Stomach (tissue), 9 donors: ENCODE measurements around the gene ELOB. TPM values are rescaled to one million over a fixed set of nuclear protein-coding genes. Genes with fewer than 3 reads are reported as not detected.

Experiments
- DNase-seq, 2 donors: peaks; one replicate each; pipeline versions ENCODE4 v3.0.0 to v3.0.0-alpha.2; 2013 to 2019
- H3K27ac ChIP-seq, 5 donors: fragments of 200-600 bp in 4 of 5; sonication (generic) in 4 of 5; one replicate each; pipeline ENCODE4 v1.5.1; 2013 to 2019; ENCODE audit warnings: mild to moderate bottlenecking in 1 of 5, moderate library complexity in 1 of 5
- H3K27me3 ChIP-seq, 3 donors: fragments of 200-600 bp; sonication (generic); one replicate each; pipeline ENCODE4 v1.5.1; 2017 to 2019; ENCODE audit warnings: mixed run types in 1 of 3
- H3K36me3 ChIP-seq, 4 donors: fragments of 200-600 bp; sonication (generic); 1 replicate in 3 of 4; 2 replicates in 1 of 4; pipeline ENCODE4 v1.5.1; 2016 to 2019
- H3K4me1 ChIP-seq, 4 donors: fragments of 200-600 bp; sonication (generic); one replicate each; pipeline ENCODE4 v1.5.1; 2016 to 2019
- H3K4me3 ChIP-seq, 4 donors: fragments of 200-600 bp; sonication (generic) in 3 of 4; one replicate each; pipeline ENCODE4 v1.5.1; 2016 to 2019; ENCODE audit warnings: mild to moderate bottlenecking in 1 of 4
- H3K9me3 ChIP-seq, 4 donors: fragments of 200-600 bp; sonication (generic); one replicate each; pipeline ENCODE4 v1.5.1; 2016 to 2019
- CTCF ChIP-seq, 7 experiments: fragments of 450-650 bp in 4 of 7; fragments of 200-600 bp in 3 of 7; sonication (generic) in 3 of 7; IDR thresholded peaks; one replicate each; pipeline ENCODE4 v1.5.1; 2016 to 2019; ENCODE audit warnings: antibody characterized with exemption in 7 of 7, control low read depth in 2 of 7, mild to moderate bottlenecking in 1 of 7
- EP300 ChIP-seq: sonication (generic); formaldehyde crosslinking; IDR thresholded peaks from one replicate; pipeline ENCODE4 v1.6.1; 2017; ENCODE audit warnings: antibody characterized with exemption
- POLR2A ChIP-seq, 4 donors: fragments of 450-650 bp; IDR thresholded peaks; one replicate each; pipeline ENCODE4 v1.6.1; 2016; ENCODE audit warnings: antibody characterized with exemption in 4 of 4, control low read depth in 2 of 4, mild to moderate bottlenecking in 1 of 4, moderate library complexity in 1 of 4
- POLR2AphosphoS5 ChIP-seq, 3 donors: sonication (generic); formaldehyde crosslinking; IDR thresholded peaks; one replicate each; pipeline ENCODE4 v1.6.1; 2016; ENCODE audit warnings: antibody characterized with exemption in 3 of 3
- WGBS, 5 donors: extraction: QIAGEN DNeasy Blood & Tissue Kit in 3 of 5; methylation state at CpG; one replicate each; pipeline versions ENCODE4 v1.1.5 to v1.1.7; 2013 to 2018; 5-methylcytosine and 5-hydroxymethylcytosine counted together
- intact Hi-C: fragments of 100-400 bp; cut with DNase I; formaldehyde crosslinking; loops from one replicate; pipeline ENCODE4 v1.15.1; 2023; ENCODE audit warnings: low total_unique reads
- polyA plus RNA-seq, 3 donors: library from polyadenylated mRNA; stranded (reverse); fragments of 200-250 nt; gene quantifications; one replicate each; pipeline ENCODE4 v1.2.3, GENCODE V29; 2013
- total RNA-seq, 5 donors: library from RNA; depleted of rRNA; stranded (reverse); fragments of >200 nt; gene quantifications; one replicate each; pipeline versions ENCODE4 v1.1.0 to v1.2.3, GENCODE V29; 2014 to 2016
- donor health status: healthy with polysubstance abuse.
- donor health status: Bipolar disorder and iron deficiency.
- donor health status: healthy.

The ELOB gene
- total and polyA plus RNA-seq, 8 donors: 68.1 to 713 (median 231) TPM

GRCh38 chr16:2799859-2800226 is 22.8 kb upstream of the ELOB start:
- intact Hi-C loops: no loop called here
- Histone ChIP-seq H3K4me3 (no peak overlapping the region), H3K4me1 (peaks cover 0 to 24% (median 3%) of the 10 kb centered on the region in 4 donors), H3K27ac (peak overlapping the region; percentile 37 to 76 (median 54)), H3K36me3 (no peaks in the 10 kb centered on the region), H3K27me3 (peaks cover 0 to 28% (median 4%) of the 10 kb centered on the region in 3 donors), H3K9me3 (peaks cover 0 to 15% (median 12%) of the 10 kb centered on the region in 4 donors)
- 26 to 53% (median 35%) methylated on average over 1 of the region's 1 CpG for WGBS, 5 donors
- peak; percentile 67 to 88 for DNase-seq
- TF ChIP-seq CTCF (IDR thresholded peaks at IDR 0.05) (no peak), POLR2AphosphoS5 (IDR thresholded peaks at IDR 0.05) (peak in 2 of 3 donors; percentile 66 to 81), EP300 (no peak)

- Histone ChIP-seq H3K9me3 (peaks cover 0 to 10% (median 8%) of the 10 kb centered on the region in 4 donors), H3K36me3 (no peaks in the 10 kb centered on the region), H3K27ac (peak overlapping the region; percentile 37 to 76 (median 54)), H3K27me3 (peaks cover 0 to 33% (median 4%) of the 10 kb centered on the region in 3 donors), H3K4me1 (peaks cover 0 to 28% (median 3%) of the 10 kb centered on the region in 4 donors), H3K4me3 (no peak overlapping the region)
- 74 to 85% (median 79%) methylated on average over 19 to 21 of the region's 21 CpGs for WGBS, 5 donors
- TF ChIP-seq CTCF (IDR thresholded peaks at IDR 0.05) (no peak), POLR2A (IDR thresholded peaks at IDR 0.05) (no peak), POLR2AphosphoS5 (IDR thresholded peaks at IDR 0.05) (no peak), EP300 (no peak)
- no peak for DNase-seq
- intact Hi-C loops: no loop called here
These were observed 22.3 kb upstream of the ELOB start for GRCh38 chr16:2799205-2799858.

- 79 to 92% (median 85%) methylated on average over 8 to 39 of the region's 39 CpGs for WGBS, 5 donors
- Histone ChIP-seq H3K9me3 (peaks cover 0 to 4% (median 2%) of the 10 kb centered on the region in 4 donors), H3K27ac (no peak overlapping the region), H3K36me3 (no peaks in the 10 kb centered on the region), H3K4me3 (no peak overlapping the region), H3K27me3 (peaks cover 0 to 38% (median 4%) of the 10 kb centered on the region in 3 donors), H3K4me1 (peaks cover 0 to 34% (median 3%) of the 10 kb centered on the region in 4 donors)
- DNase-seq: no peak
- TF ChIP-seq EP300 (no peak), POLR2A (IDR thresholded peaks at IDR 0.05) (no peak)
- intact Hi-C loops: no loop called here
These were observed 21.7 kb upstream of the ELOB start for GRCh38 chr16:2798723-2799204.

- H3K27ac ChIP-seq: peak overlapping the region in 2 of 5 donors; percentile 76 to 79
- H3K4me1 ChIP-seq: peaks cover 0 to 40% (median 3%) of the 10 kb centered on the region in 4 donors
- H3K4me3 ChIP-seq: no peak overlapping the region
- no peak for TF ChIP-seq CTCF (IDR thresholded peaks at IDR 0.05)
- DNase-seq: peak in 1 of 2 donors; percentile 44
- H3K9me3 ChIP-seq: no peaks in the 10 kb centered on the region
- H3K36me3 ChIP-seq: no peaks in the 10 kb centered on the region
- intact Hi-C loops: no loop called here
- peaks cover 0 to 51% (median 4%) of the 10 kb centered on the region in 3 donors for H3K27me3 ChIP-seq
- 54 to 65% (median 58%) methylated on average over 7 of the region's 7 CpGs for WGBS, 5 donors
These were observed 18.5 kb upstream of the ELOB start for GRCh38 chr16:2795395-2796143.
